ENCODE measurements around the gene LRRC1.
A peak's percentile ranks its signal among the peaks of the same experiment; 100 is the strongest.
"Not testable (repeated sequence)": the region's sequence is repeated elsewhere in the genome, so short reads cannot be mapped to it uniquely, and the experiment has no call there.

LRRC1 gene

GRCh38 chr6:53793318-53794136, 1.3 kb upstream of the LRRC1 start:
- DNase-seq, result no peak

GRCh38 chr6:53794137-53794719, 577 bp upstream of the LRRC1 start:
- DNase-seq, result peak; percentile 55

- DNase-seq, result no peak
Observed at GRCh38 chr6:53795340-53795701, 516 bp downstream of the LRRC1 start.

- DNase-seq, result no peak
Observed at GRCh38 chr6:53795702-53796450, 1.1 kb downstream of the LRRC1 start.

GRCh38 chr6:53796451-53796780, 1.6 kb downstream of the LRRC1 start:
- DNase-seq, result no peak

GRCh38 chr6:53796791-53797190, 2.0 kb downstream of the LRRC1 start:
- DNase-seq, result no peak

- no peak for DNase-seq
Observed at GRCh38 chr6:53797304-53797703, 2.5 kb downstream of the LRRC1 start.

GRCh38 chr6:53799340-53799739, 4.5 kb downstream of the LRRC1 start:
- DNase-seq, result no peak

GRCh38 chr6:53801022-53801421, 6.2 kb downstream of the LRRC1 start:
- no peak for DNase-seq

- DNase-seq, result no peak
Observed at GRCh38 chr6:53802582-53802981, 7.8 kb downstream of the LRRC1 start.

GRCh38 chr6:53803081-53803860, 8.5 kb downstream of the LRRC1 start:
- DNase-seq, result no peak

- no peak for DNase-seq
Observed at GRCh38 chr6:53805016-53805415, 10.2 kb downstream of the LRRC1 start.

GRCh38 chr6:53805725-53806124, 10.9 kb downstream of the LRRC1 start:
- no peak for DNase-seq

GRCh38 chr6:53807606-53808005, 12.8 kb downstream of the LRRC1 start:
- DNase-seq, result not testable (repeated sequence)

- no peak for DNase-seq
Observed at GRCh38 chr6:53808302-53808881, 13.6 kb downstream of the LRRC1 start.

- DNase-seq, result no peak
Observed at GRCh38 chr6:53809691-53810090, 14.9 kb downstream of the LRRC1 start.

- no peak for DNase-seq
Observed at GRCh38 chr6:53811082-53811481, 16.3 kb downstream of the LRRC1 start.

- DNase-seq, result no peak
Observed at GRCh38 chr6:53811746-53812145, 16.9 kb downstream of the LRRC1 start.

GRCh38 chr6:53813096-53813495, 18.3 kb downstream of the LRRC1 start:
- DNase-seq, result no peak

- DNase-seq, result no peak
Observed at GRCh38 chr6:53813801-53814200, 19.0 kb downstream of the LRRC1 start.

GRCh38 chr6:53814353-53814752, 19.5 kb downstream of the LRRC1 start:
- no peak for DNase-seq

- DNase-seq, result no peak
Observed at GRCh38 chr6:53815381-53816119, 20.7 kb downstream of the LRRC1 start.
